Neural cell (in vitro differentiated cells): Measurements from ENCODE around the gene KRTAP9-2. TPM values are rescaled to one million over a fixed set of nuclear protein-coding genes. Genes with fewer than 3 reads are reported as not detected.
"Not testable (repeated sequence)": the region's sequence is repeated elsewhere in the genome, so short reads cannot be mapped to it uniquely, and the experiment has no call there.

Experiments
- H2AFZ ChIP-seq: fragments of 200-600, 300-800 bp; sonication (generic), shearing (Covaris generic); 2 replicates; pipeline ENCODE4 v1.6.0; 2014; ENCODE audit warnings: low read depth, mild to moderate bottlenecking, antibody characterized with exemption, low read length, moderate library complexity
- H3F3A ChIP-seq: fragments of 200-600 bp; shearing (Covaris generic); 2 replicates; pipeline ENCODE4 v1.6.1; 2016; ENCODE audit warnings: mild to moderate bottlenecking, moderate library complexity, mixed read lengths, antibody characterized with exemption, low read length; ENCODE audit not compliant: insufficient read depth, poor library complexity, severe bottlenecking
- H3K27ac ChIP-seq: fragments of 200-600, 300-800 bp; sonication (generic), shearing (Covaris generic); 2 replicates; pipeline ENCODE4 v1.5.1; 2014; ENCODE audit warnings: mild to moderate bottlenecking, low read length, moderate library complexity
- H3K27me3 ChIP-seq: fragments of 300-800, 200-600 bp; sonication (generic), shearing (Covaris generic); 2 replicates; pipeline ENCODE4 v1.6.0; 2014; ENCODE audit warnings: mild to moderate bottlenecking, low read depth, low read length, moderate library complexity; ENCODE audit not compliant: insufficient read depth
- H3K36me3 ChIP-seq: fragments of 300-800, 200-600 bp; sonication (generic), shearing (Covaris generic); 2 replicates; pipeline ENCODE4 v1.5.1; 2014; ENCODE audit warnings: mild to moderate bottlenecking, antibody characterized with exemption, low read length, moderate library complexity; ENCODE audit not compliant: insufficient read depth
- H3K4me2 ChIP-seq: fragments of 300-800, 200-600 bp; sonication (generic), shearing (Covaris generic); 2 replicates; pipeline ENCODE4 v1.6.0; 2014; ENCODE audit warnings: mild to moderate bottlenecking, low read length
- H3K4me3 ChIP-seq: fragments of 300-800, 200-600 bp; sonication (generic), shearing (Covaris generic); 2 replicates; pipeline ENCODE4 v1.5.1; 2014; ENCODE audit warnings: mild to moderate bottlenecking, low read length, moderate library complexity
- H3K79me2 ChIP-seq: fragments of 200-600 bp; shearing (Covaris generic); replicated peaks from 2 replicates; pipeline ENCODE4 v1.6.0; 2014; ENCODE audit warnings: mild to moderate bottlenecking, low read length, moderate library complexity; ENCODE audit not compliant: insufficient read depth
- H3K9ac ChIP-seq: fragments of 300-800, 200-600 bp; sonication (generic), shearing (Covaris generic); 2 replicates; pipeline ENCODE4 v1.6.1; 2016; ENCODE audit warnings: mild to moderate bottlenecking, low read length, mixed read lengths
- H3K9me2 ChIP-seq: fragments of 200-600 bp; shearing (Covaris generic); 2 replicates; pipeline ENCODE4 v1.6.1; 2016; ENCODE audit warnings: mild to moderate bottlenecking, low read length, mixed read lengths; ENCODE audit not compliant: insufficient read depth
- H3K9me3 ChIP-seq: fragments of 200-600, 300-800 bp; sonication (generic), shearing (Covaris generic); 2 replicates; pipeline ENCODE4 v1.6.1; 2016; ENCODE audit warnings: mild to moderate bottlenecking, mixed run types, low read length, moderate library complexity, mixed read lengths
- H4K20me1 ChIP-seq: fragments of 200-600 bp; shearing (Covaris generic); 2 replicates; pipeline ENCODE4 v1.6.1; 2016; ENCODE audit warnings: mild to moderate bottlenecking, mixed run types; ENCODE audit not compliant: insufficient read depth
- CTCF ChIP-seq: fragments of 450-650 bp; IDR thresholded peaks from 2 replicates; pipeline ENCODE4 v1.5.1; 2014; ENCODE audit warnings: antibody characterized with exemption, mild to moderate bottlenecking, moderate library complexity; ENCODE audit not compliant: poor library complexity, severe bottlenecking
- EP300 ChIP-seq: fragments of 450-650 bp; conservative IDR thresholded peaks from 2 replicates; pipeline ENCODE4 v1.6.1; 2014; ENCODE audit warnings: antibody characterized with exemption, mild to moderate bottlenecking, moderate library complexity; ENCODE audit not compliant: poor library complexity, severe bottlenecking
- EZH2 ChIP-seq: fragments of 200-600, 300-800 bp; shearing (Covaris generic), sonication (generic); IDR thresholded peaks from 2 replicates; pipeline ENCODE4 v1.6.1; 2014; ENCODE audit warnings: antibody characterized with exemption, low read length, borderline replicate concordance, mild to moderate bottlenecking; ENCODE audit not compliant: insufficient read depth, poor library complexity, severe bottlenecking
- MXI1 ChIP-seq: fragments of 450-650 bp; conservative IDR thresholded peaks from 2 replicates; pipeline ENCODE4 v1.6.1; 2014; ENCODE audit warnings: antibody characterized with exemption, mild to moderate bottlenecking; ENCODE audit not compliant: poor library complexity, severe bottlenecking
- POLR2AphosphoS5 ChIP-seq: IDR thresholded peaks from 2 replicates; pipeline ENCODE4 v1.6.1; 2012
- RAD21 ChIP-seq: fragments of 450-650 bp; conservative IDR thresholded peaks from 2 replicates; pipeline ENCODE4 v1.6.1; 2014; ENCODE audit warnings: antibody characterized with exemption, mild to moderate bottlenecking, moderate library complexity
- REST ChIP-seq: IDR thresholded peaks from 2 replicates; pipeline ENCODE4 v1.6.1; 2012; ENCODE audit warnings: borderline replicate concordance
- SMC3 ChIP-seq: fragments of 450-650 bp; conservative IDR thresholded peaks from 2 replicates; pipeline ENCODE4 v1.6.1; 2014; ENCODE audit warnings: antibody characterized with exemption, mild to moderate bottlenecking, moderate library complexity; ENCODE audit not compliant: poor library complexity
- TAF1 ChIP-seq: IDR thresholded peaks from 2 replicates; pipeline ENCODE4 v1.6.1; 2012; ENCODE audit warnings: low read depth
- polyA plus RNA-seq: library from polyadenylated mRNA; depleted of rRNA; stranded (reverse); fragments of >200 nt; gene quantifications from 2 replicates; pipeline ENCODE4 v1.2.3, GENCODE V29; 2014

Gene KRTAP9-2
- polyA plus RNA-seq, 1 donor from 2014 or later: not detected

DNA sequence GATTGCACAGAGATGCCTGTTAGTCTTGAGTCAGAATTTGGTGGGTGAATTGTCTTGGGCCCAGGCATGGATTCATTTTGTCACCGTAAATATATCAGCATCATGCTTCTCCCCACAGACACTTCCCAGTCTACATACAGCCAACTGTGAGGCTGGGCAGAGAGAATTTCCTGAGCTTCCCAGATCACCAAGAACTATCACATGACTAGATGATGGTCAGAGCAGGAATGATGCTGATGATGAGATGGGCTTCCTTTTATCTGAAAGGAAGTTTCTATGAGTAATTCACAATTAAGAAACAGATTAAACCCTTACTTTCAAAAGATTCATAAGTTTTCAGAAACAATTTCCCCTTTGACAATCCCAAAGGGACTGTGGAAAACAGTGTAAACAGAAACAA is 28.4 kb downstream of the KRTAP9-2 start:
- Histone ChIP-seq H3K9ac (no peak overlapping the region), H3K4me2 (no peak overlapping the region), H3K79me2 (no peaks in the 10 kb centered on the region), H3K9me3 (no peaks in the 10 kb centered on the region), H3F3A (no peaks in the 10 kb centered on the region), H3K27me3 (no peaks in the 10 kb centered on the region), H3K27ac (no peak overlapping the region), H3K36me3 (no peaks in the 10 kb centered on the region), H3K9me2 (no peaks in the 10 kb centered on the region), H4K20me1 (no peaks in the 10 kb centered on the region), H2AFZ (no peak overlapping the region), H3K4me3 (no peak overlapping the region)
- TF ChIP-seq EP300 (no peak), CTCF (no peak), MXI1 (no peak), REST (no peak), POLR2AphosphoS5 (no peak), RAD21 (no peak), SMC3 (no peak), TAF1 (no peak), EZH2 (no peak)

DNA sequence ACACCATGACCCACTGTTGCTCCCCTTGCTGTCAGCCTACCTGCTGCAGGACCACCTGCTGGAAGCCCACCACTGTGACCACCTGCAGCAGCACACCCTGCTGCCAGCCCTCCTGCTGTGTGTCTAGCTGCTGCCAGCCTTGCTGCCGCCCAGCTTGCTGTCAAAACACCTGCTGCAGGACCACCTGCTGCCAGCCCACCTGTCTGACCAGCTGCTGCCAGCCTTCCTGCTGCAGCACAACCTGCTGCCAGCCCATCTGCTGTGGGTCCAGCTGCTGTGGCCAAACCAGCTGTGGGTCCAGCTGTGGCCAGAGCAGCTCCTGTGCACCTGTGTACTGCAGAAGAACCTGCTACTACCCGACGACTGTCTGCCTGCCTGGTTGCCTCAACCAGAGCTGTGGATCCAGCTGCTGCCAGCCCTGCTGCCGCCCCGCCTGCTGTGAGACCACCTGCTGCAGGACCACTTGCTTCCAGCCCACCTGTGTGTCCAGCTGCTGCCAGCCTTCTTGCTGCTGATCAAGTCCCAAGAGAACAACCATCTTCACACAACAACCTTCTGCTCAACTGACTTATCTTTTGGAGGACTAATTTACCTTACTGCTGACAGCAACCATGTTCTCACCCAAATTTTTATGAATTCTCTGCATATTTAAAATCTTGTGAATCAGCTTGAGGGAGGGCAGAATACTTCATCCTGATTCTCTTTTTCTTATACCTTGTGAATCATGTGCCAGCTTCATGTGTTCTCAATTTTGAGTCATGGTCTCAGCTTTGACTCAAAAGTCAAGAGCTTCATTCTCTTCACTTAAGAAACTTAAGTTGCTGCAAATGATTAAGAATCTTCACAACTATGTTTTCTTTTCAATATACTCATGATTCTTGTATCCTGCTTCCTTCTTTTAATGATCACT is 29.2 kb downstream of the KRTAP9-2 start, which contains the start of gene KRTAP9-9:
Gene KRTAP9-9 (plus strand): TSS at position 4 of the 910 bp plus-strand sequence.
- not testable (repeated sequence) for H3K9me2 ChIP-seq, H2AFZ ChIP-seq, H3K9me3 ChIP-seq, H3K27ac ChIP-seq, H4K20me1 ChIP-seq, H3K36me3 ChIP-seq, H3F3A ChIP-seq, H3K79me2 ChIP-seq, H3K4me3 ChIP-seq, H3K9ac ChIP-seq, H3K27me3 ChIP-seq, H3K4me2 ChIP-seq
